IMR-90 (cell line): ENCODE results near the gene CNPY4. TPM values are rescaled to one million over a fixed set of nuclear protein-coding genes. Genes with fewer than 3 reads are reported as not detected.

ENCODE experiments used
- ATAC-seq: fragments of 200-7000 bp; cut with Tn5 transposase; 2 replicates; pipeline ENCODE4 v1.9.1; 2020; ENCODE audit warnings: low read depth, mild to moderate bottlenecking, moderate library complexity
- BruUV-seq: library from RNA; stranded (reverse); fragments of 400-500 nt; replicated peaks from 2 replicates; lab custom pipeline; 2021; lab: Mats Ljungman, UMichigan
- CTCF ChIA-PET: fragments of 300-600 bp; formaldehyde crosslinking; extraction: SDS; loops from one replicate; lab custom pipeline; 2021; ENCODE audit warnings: antibody characterized with exemption; lab: Yijun Ruan, JAX
- POLR2A ChIA-PET: fragments of 300-600 bp; sonication (Branson Sonifier 250); formaldehyde crosslinking; loops from one replicate; lab custom pipeline; 2022; ENCODE audit warnings: antibody characterized with exemption; ENCODE audit not compliant: unreplicated experiment; lab: Charles Lee
- DNase-seq: peaks from one replicate; pipeline ENCODE4 v3.0.0; 2013
- H2AFZ ChIP-seq: replicated peaks from 2 replicates; pipeline ENCODE3; 2013; ENCODE audit warnings: low read length, mild to moderate bottlenecking; ENCODE audit not compliant: poor library complexity
- H2AK5ac ChIP-seq: 2 replicates; pipeline ENCODE4 v1.6.1; 2013; ENCODE audit warnings: low read depth, low read length, inconsistent platforms
- H2AK9ac ChIP-seq: replicated peaks from 2 replicates; pipeline ENCODE3; 2013; ENCODE audit warnings: mild to moderate bottlenecking, low read depth, low read length, moderate library complexity; ENCODE audit not compliant: poor library complexity
- H2BK120ac ChIP-seq: 2 replicates; pipeline ENCODE4 v1.6.1; 2013; ENCODE audit warnings: low read depth, low read length, inconsistent platforms
- H2BK15ac ChIP-seq: 3 replicates; pipeline ENCODE4 v1.6.1; 2013; ENCODE audit warnings: low read depth, low read length, inconsistent platforms
- H2BK20ac ChIP-seq: 2 replicates; pipeline ENCODE4 v1.6.1; 2013; ENCODE audit warnings: low read depth, mild to moderate bottlenecking, inconsistent platforms, low read length, moderate library complexity
- H2BK5ac ChIP-seq: 2 replicates; pipeline ENCODE4 v1.6.1; 2013; ENCODE audit warnings: mild to moderate bottlenecking, low read depth, low read length, inconsistent platforms; ENCODE audit not compliant: poor library complexity, severe bottlenecking
- H3K14ac ChIP-seq: replicated peaks from 2 replicates; pipeline ENCODE4 v1.6.1; 2013; ENCODE audit warnings: low read depth, low read length, inconsistent platforms
- H3K18ac ChIP-seq: 2 replicates; pipeline ENCODE4 v1.6.1; 2013; ENCODE audit warnings: low read depth, low read length, control low read depth
- H3K23ac ChIP-seq: 2 replicates; pipeline ENCODE4 v1.6.1; 2013; ENCODE audit warnings: low read depth, low read length, inconsistent platforms
- H3K27ac ChIP-seq: 2 replicates; pipeline ENCODE4 v1.5.1; 2013; ENCODE audit warnings: mild to moderate bottlenecking, control low read depth, low read length; ENCODE audit not compliant: insufficient read depth
- H3K27me3 ChIP-seq: 2 replicates; pipeline ENCODE4 v1.6.1; 2013; ENCODE audit warnings: low read length; ENCODE audit not compliant: control insufficient read depth, insufficient read depth
- H3K36me3 ChIP-seq: 2 replicates; pipeline ENCODE4 v1.6.1; 2013; ENCODE audit warnings: low read length, mixed read lengths; ENCODE audit not compliant: control insufficient read depth, insufficient read depth
- H3K4ac ChIP-seq: 2 replicates; pipeline ENCODE4 v1.6.1; 2013; ENCODE audit warnings: low read depth, low read length, inconsistent platforms
- H3K4me1 ChIP-seq: 2 replicates; pipeline ENCODE4 v1.6.1; 2013; ENCODE audit warnings: low read length, mixed read lengths; ENCODE audit not compliant: control insufficient read depth, insufficient read depth
- H3K4me2 ChIP-seq: 2 replicates; pipeline ENCODE4 v1.6.1; 2013; ENCODE audit warnings: low read depth, mild to moderate bottlenecking, control low read depth, low read length, moderate library complexity
- H3K4me3 ChIP-seq: 2 replicates; pipeline ENCODE4 v1.5.1; 2013; ENCODE audit warnings: low read depth, mild to moderate bottlenecking, control low read depth, low read length, moderate library complexity; ENCODE audit not compliant: insufficient read depth
- H3K56ac ChIP-seq: 2 replicates; pipeline ENCODE4 v1.6.1; 2013; ENCODE audit warnings: low read length, inconsistent platforms; ENCODE audit not compliant: insufficient read depth; ENCODE audit errors: extremely low read depth
- H3K79me1 ChIP-seq, 2 experiments: 2 replicates each; pipeline ENCODE4 v1.6.1; 2013; ENCODE audit warnings: low read length in 2 of 2, inconsistent platforms in 1 of 2, low read depth in 1 of 2
- H3K9ac ChIP-seq: 2 replicates; pipeline ENCODE4 v1.6.1; 2013; ENCODE audit warnings: low read depth, low read length, control low read depth
- H3K9me1 ChIP-seq: 2 replicates; pipeline ENCODE4 v1.6.1; 2013; ENCODE audit warnings: low read length, inconsistent platforms; ENCODE audit not compliant: insufficient read depth
- H3K9me3 ChIP-seq: 2 replicates; pipeline ENCODE4 v1.6.1; 2013; ENCODE audit warnings: low read length; ENCODE audit not compliant: control insufficient read depth, insufficient read depth
- H4K20me1 ChIP-seq: 2 replicates; pipeline ENCODE4 v1.6.1; 2013; ENCODE audit warnings: low read length, inconsistent platforms; ENCODE audit not compliant: insufficient read depth
- H4K5ac ChIP-seq: 2 replicates; pipeline ENCODE4 v1.6.1; 2013; ENCODE audit warnings: mild to moderate bottlenecking, low read depth, low read length, control low read depth
- H4K8ac ChIP-seq, 2 experiments: 2 replicates each; pipeline ENCODE4 v1.6.1; 2013; ENCODE audit warnings: low read depth in 2 of 2, low read length in 2 of 2, control low read depth in 1 of 2, inconsistent platforms in 1 of 2
- H4K91ac ChIP-seq: 2 replicates; pipeline ENCODE4 v1.6.1; 2013; ENCODE audit warnings: low read depth, low read length, inconsistent platforms; ENCODE audit not compliant: insufficient read depth
- BHLHE40 ChIP-seq: fragments of 150-350 bp; IDR thresholded peaks from 2 replicates; pipeline ENCODE4 v1.6.1; 2016; ENCODE audit warnings: mild to moderate bottlenecking, low read depth, low read length
- CEBPB ChIP-seq: IDR thresholded peaks from 2 replicates; pipeline ENCODE4 v1.6.1; 2012; ENCODE audit warnings: low read depth, low read length, improper control_type of control experiment
- CHD1 ChIP-seq: IDR thresholded peaks from 2 replicates; pipeline ENCODE4 v1.6.1; 2012; ENCODE audit warnings: low read depth, low read length, improper control_type of control experiment
- CTCF ChIP-seq: conservative IDR thresholded peaks from 2 replicates; pipeline ENCODE4 v1.5.1; 2012; ENCODE audit warnings: mild to moderate bottlenecking, low read depth, low read length, improper control_type of control experiment
- MAFK ChIP-seq: IDR thresholded peaks from 2 replicates; pipeline ENCODE4 v1.6.1; 2012; ENCODE audit warnings: low read depth, low read length, improper control_type of control experiment
- MAZ ChIP-seq: IDR thresholded peaks from 2 replicates; pipeline ENCODE4 v1.6.1; 2012; ENCODE audit warnings: low read depth, mild to moderate bottlenecking, low read length, improper control_type of control experiment, moderate library complexity, borderline replicate concordance
- NFE2L2 ChIP-seq: fragments of 150-350 bp; IDR thresholded peaks from 2 replicates; pipeline ENCODE4 v1.6.1; 2016; ENCODE audit warnings: low read depth, mild to moderate bottlenecking, low read length
- RFX5 ChIP-seq: IDR thresholded peaks from 2 replicates; pipeline ENCODE4 v1.8.0; 2012; ENCODE audit warnings: low read depth, mild to moderate bottlenecking, low read length, moderate library complexity
- SMC3 ChIP-seq: fragments of 150-350 bp; IDR thresholded peaks from 2 replicates; pipeline ENCODE4 v1.6.1; 2016; ENCODE audit warnings: low read depth, mild to moderate bottlenecking, antibody characterized with exemption, low read length, moderate library complexity
- WGBS, 2 experiments: methylation state at CpG; one replicate each; pipeline versions ENCODE4 v1.1.5 to v1.1.7; 2013; ENCODE audit warnings: missing lambda C conversion rate in 2 of 2; ENCODE audit not compliant: insufficient read length in 1 of 2; ENCODE audit errors: extremely low coverage in 2 of 2; 5-methylcytosine and 5-hydroxymethylcytosine counted together
- dilution Hi-C: fragments of 300-500 bp; cut with HindIII; formaldehyde crosslinking; loops from one replicate; pipeline ENCODE4 v1.14.3; 2018; ENCODE audit warnings: low sequenced_read_pairs; ENCODE audit not compliant: unreplicated experiment
- in situ Hi-C: fragments of 300-500 bp; cut with MboI; formaldehyde crosslinking; loops from 3 replicates; pipeline ENCODE4 v1.14.3; 2019; ENCODE audit warnings: low sequenced_read_pairs, inconsistent platforms, mixed read lengths
- intact Hi-C: fragments of 100-400 bp; cut with micrococcal nuclease; formaldehyde crosslinking; loops from 2 replicates; pipeline ENCODE4 v1.10.0; 2022
- polyA plus RNA-seq, 3 experiments: library from polyadenylated mRNA; depleted of rRNA; stranded (reverse); fragments of >200 nt; gene quantifications; 2 replicates each; pipeline ENCODE4 v1.2.3, GENCODE V29; 2012; ENCODE audit warnings: low replicate concordance in 1 of 3
- total RNA-seq: library from RNA; depleted of rRNA; stranded (reverse); fragments of >200 nt; gene quantifications from 2 replicates; pipeline ENCODE4 v1.2.3, GENCODE V29; 2012
- TF ChIP-seq, protein P1 (sequence below): fragments of 150-350 bp; IDR thresholded peaks from 2 replicates; pipeline ENCODE4 v1.6.1; 2017; ENCODE audit warnings: mild to moderate bottlenecking, antibody characterized with exemption, low read length, low read depth
- TF ChIP-seq, protein P2 (sequence below): fragments of 150-350 bp; IDR thresholded peaks from 2 replicates; pipeline ENCODE4 v1.6.1; 2016; ENCODE audit warnings: low read depth, mild to moderate bottlenecking, low read length, moderate library complexity, borderline replicate concordance

CNPY4 gene
- total and polyA plus RNA-seq, 2 of the 4 experiments (the other 2 are of a cell fraction) = 13.3 to 21.9 TPM

DNA sequence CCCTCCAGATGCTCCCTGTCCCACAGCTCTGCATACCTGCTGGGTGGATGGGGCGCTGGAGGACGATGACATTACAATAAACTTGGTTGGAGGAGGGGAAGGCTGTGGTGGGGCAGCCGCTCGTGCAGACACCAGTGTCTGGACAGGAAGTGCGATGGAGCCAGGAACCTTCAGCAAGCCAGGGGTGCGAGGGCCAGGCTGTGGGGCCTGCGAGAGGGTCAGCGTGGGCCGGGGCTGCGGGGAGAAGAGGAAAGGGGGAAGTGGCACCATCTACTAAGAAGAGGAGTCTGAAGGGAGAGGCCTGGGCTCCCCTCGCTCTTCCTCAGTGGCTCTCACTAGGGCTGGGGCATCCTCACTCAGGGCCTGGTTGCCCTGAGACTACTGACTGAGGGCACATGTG, 11.5 kb upstream of the CNPY4 start:
- ChIA-PET CTCF (no interaction called here), POLR2A (no interaction called here)
- in situ Hi-C loops (no loop called here), dilution Hi-C loops (no loop called here), intact Hi-C loops (no loop called here)
- H3K18ac ChIP-seq = no peak overlapping the region
- H3K27ac ChIP-seq = no peak overlapping the region
- H4K91ac ChIP-seq = no peak overlapping the region
- no peak overlapping the region for H3K4me2 ChIP-seq
- no peak for ATAC-seq
- H3K9me1 ChIP-seq = no peaks in the 10 kb centered on the region
- H2AK9ac ChIP-seq = no peak overlapping the region
- no peak overlapping the region for H4K8ac ChIP-seq
- no peak overlapping the region for H2BK5ac ChIP-seq
- H3K27me3 ChIP-seq = no peaks in the 10 kb centered on the region
- H2AK5ac ChIP-seq = no peak overlapping the region
- H3K9ac ChIP-seq = no peak overlapping the region
- WGBS, 2 experiments = 60% methylated on average over 3 of the region's 11 CpGs; no CpG with 5 or more reads in 1 of the 2 experiments
- no peak overlapping the region for H2BK15ac ChIP-seq
- H3K4me3 ChIP-seq = no peak overlapping the region
- no peak overlapping the region for H2BK20ac ChIP-seq
- no peak overlapping the region for H3K23ac ChIP-seq
- no peak for DNase-seq
- no peak overlapping the region for H3K4ac ChIP-seq
- peaks cover 68% of the 10 kb centered on the region for H3K36me3 ChIP-seq
- H3K14ac ChIP-seq = no peak overlapping the region
- H4K5ac ChIP-seq = no peak overlapping the region
- TF ChIP-seq MAZ (no peak), CHD1 (no peak), RFX5 (no peak), CEBPB (no peak), BHLHE40 (no peak), CTCF (no peak), NFE2L2 (no peak), MAFK (no peak), SMC3 (no peak)
- TF ChIP-seq, protein P1, sequence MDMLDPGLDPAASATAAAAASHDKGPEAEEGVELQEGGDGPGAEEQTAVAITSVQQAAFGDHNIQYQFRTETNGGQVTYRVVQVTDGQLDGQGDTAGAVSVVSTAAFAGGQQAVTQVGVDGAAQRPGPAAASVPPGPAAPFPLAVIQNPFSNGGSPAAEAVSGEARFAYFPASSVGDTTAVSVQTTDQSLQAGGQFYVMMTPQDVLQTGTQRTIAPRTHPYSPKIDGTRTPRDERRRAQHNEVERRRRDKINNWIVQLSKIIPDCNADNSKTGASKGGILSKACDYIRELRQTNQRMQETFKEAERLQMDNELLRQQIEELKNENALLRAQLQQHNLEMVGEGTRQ = no peak
- TF ChIP-seq, protein P2, sequence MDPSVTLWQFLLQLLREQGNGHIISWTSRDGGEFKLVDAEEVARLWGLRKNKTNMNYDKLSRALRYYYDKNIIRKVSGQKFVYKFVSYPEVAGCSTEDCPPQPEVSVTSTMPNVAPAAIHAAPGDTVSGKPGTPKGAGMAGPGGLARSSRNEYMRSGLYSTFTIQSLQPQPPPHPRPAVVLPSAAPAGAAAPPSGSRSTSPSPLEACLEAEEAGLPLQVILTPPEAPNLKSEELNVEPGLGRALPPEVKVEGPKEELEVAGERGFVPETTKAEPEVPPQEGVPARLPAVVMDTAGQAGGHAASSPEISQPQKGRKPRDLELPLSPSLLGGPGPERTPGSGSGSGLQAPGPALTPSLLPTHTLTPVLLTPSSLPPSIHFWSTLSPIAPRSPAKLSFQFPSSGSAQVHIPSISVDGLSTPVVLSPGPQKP = no peak
- H2BK120ac ChIP-seq = no peak overlapping the region
- no TSS peak for BruUV-seq
- H4K20me1 ChIP-seq = peaks cover 3% of the 10 kb centered on the region; the same call in 1 of the 2 replicates
- no peaks in the 10 kb centered on the region for H3K9me3 ChIP-seq
- no peak overlapping the region for H2AFZ ChIP-seq
- no peak overlapping the region for H3K56ac ChIP-seq
- peaks cover 0 to 11% of the 10 kb centered on the region in 2 experiments; a peak in 2 of 4 replicates for H3K79me1 ChIP-seq
- peaks cover 2% of the 10 kb centered on the region; the same call in 1 of the 2 replicates for H3K4me1 ChIP-seq
